Keratinocyte (primary cell): ENCODE results near the gene ACBD4.

Source experiments
- CTCF ChIP-seq, 3 experiments: IDR thresholded peaks in 1 of 3; conservative IDR thresholded peaks in 1 of 3; optimal IDR thresholded peaks in 1 of 3; 2 replicates in 2 of 3; 3 replicates in 1 of 3; pipeline versions ENCODE3 to v1.5.1; 2011; ENCODE audit warnings: low read length in 3 of 3, mild to moderate bottlenecking in 3 of 3, moderate library complexity in 2 of 3, control low read depth in 1 of 3, inconsistent platforms in 1 of 3; ENCODE audit not compliant: insufficient read depth in 2 of 3; ENCODE audit errors: extremely low read depth in 1 of 3
- EZH2 ChIP-seq: IDR thresholded peaks from one replicate; pipeline ENCODE4 v1.6.1; 2012; ENCODE audit warnings: inconsistent platforms, mild to moderate bottlenecking, low read length, moderate library complexity

GRCh38 chr17:45102856-45103255 lies 32.6 kb upstream of the ACBD4 start:
- TF ChIP-seq CTCF (optimal IDR thresholded peaks at IDR 0.05 in 1 of 3, IDR thresholded peaks at IDR 0.05 in 1 of 3, conservative IDR thresholded peaks at IDR 0.05 in 1 of 3; ENCODE audit: extremely low read depth in 1 of 3, insufficient read depth in 2 of 3, low read length in 3 of 3) (no peak), EZH2 (no peak)
